Ectodermal cell (in vitro differentiated cells): Measurements from ENCODE around the gene POLD4.

Experiments used
- H3K27ac ChIP-seq: 2 replicates; pipeline ENCODE4 v1.7.0; 2013; ENCODE audit warnings: mild to moderate bottlenecking, low read depth, low read length; ENCODE audit not compliant: insufficient read depth, poor library complexity, severe bottlenecking
- H3K27me3 ChIP-seq: 2 replicates; pipeline ENCODE4 v1.7.0; 2013; ENCODE audit warnings: mild to moderate bottlenecking, low read length; ENCODE audit not compliant: insufficient read depth, control insufficient read depth, poor library complexity, severe bottlenecking
- H3K36me3 ChIP-seq: one replicate; pipeline ENCODE4 v1.7.0; 2013; ENCODE audit warnings: low read length; ENCODE audit not compliant: control insufficient read depth, insufficient read depth
- H3K4me1 ChIP-seq: one replicate; pipeline ENCODE4 v1.7.0; 2013; ENCODE audit warnings: low read length; ENCODE audit not compliant: control insufficient read depth, insufficient read depth
- H3K4me3 ChIP-seq: 2 replicates; pipeline ENCODE4 v1.7.0; 2013; ENCODE audit warnings: low read depth, low read length, control low read depth; ENCODE audit not compliant: insufficient read depth
- H3K9me3 ChIP-seq: 2 replicates; pipeline ENCODE4 v1.7.0; 2013; ENCODE audit warnings: mild to moderate bottlenecking, low read length, moderate library complexity; ENCODE audit not compliant: control insufficient read depth
- WGBS, 2 experiments: methylation state at CpG; one replicate each; pipeline ENCODE4 v1.1.7; 2013; ENCODE audit warnings: missing lambda C conversion rate in 2 of 2; 5-methylcytosine and 5-hydroxymethylcytosine counted together

Gene POLD4

DNA sequence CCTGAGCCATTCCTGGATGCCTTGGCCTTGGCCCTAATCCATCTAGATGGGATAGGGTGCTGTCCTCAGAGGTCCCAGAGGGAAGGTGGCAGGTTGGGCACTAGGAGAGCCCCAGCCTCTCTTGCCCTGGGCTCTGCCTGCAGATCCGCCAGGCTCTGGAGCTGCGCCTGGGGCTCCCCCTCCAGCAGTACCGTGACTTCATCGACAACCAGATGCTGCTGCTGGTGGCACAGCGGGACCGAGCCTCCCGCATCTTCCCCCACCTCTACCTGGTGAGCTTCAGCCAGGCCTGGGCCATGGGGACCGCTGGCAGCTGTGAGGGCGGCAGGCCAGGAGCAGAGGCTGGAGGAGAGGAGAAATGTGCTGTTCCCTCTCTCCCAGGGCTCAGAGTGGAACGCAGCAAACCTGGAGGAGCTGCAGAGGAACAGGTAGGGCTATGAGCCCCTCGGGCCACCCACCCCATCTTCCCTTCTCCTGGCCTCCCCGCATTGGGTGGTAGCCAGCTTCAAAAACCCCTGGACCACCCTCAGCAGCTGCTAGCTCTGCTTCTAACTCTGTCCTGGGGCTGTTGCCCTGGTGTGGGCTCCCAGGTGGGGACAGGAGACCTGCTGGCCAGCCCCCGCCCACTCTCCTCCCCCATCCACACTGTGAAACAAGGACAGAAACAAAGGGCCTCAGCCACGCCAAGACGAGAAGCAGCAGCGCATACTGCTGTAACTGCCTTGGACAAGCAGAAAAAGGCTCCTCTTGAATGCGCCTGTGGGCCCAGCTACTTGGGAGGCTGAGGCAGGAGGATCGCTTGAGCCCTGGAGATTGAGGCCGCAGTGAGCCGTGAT is 45.1 kb downstream of the POLD4 start:
- WGBS, 2 experiments, result 90% methylated on average over 20 of the region's 20 CpGs
- peaks cover 6% of the 10 kb centered on the region for H3K4me1 ChIP-seq
- peaks cover 15% of the 10 kb centered on the region for H3K27me3 ChIP-seq
- no peak overlapping the region for H3K4me3 ChIP-seq
- H3K36me3 ChIP-seq, result no peaks in the 10 kb centered on the region
- no peak overlapping the region for H3K27ac ChIP-seq
- no peaks in the 10 kb centered on the region for H3K9me3 ChIP-seq

DNA sequence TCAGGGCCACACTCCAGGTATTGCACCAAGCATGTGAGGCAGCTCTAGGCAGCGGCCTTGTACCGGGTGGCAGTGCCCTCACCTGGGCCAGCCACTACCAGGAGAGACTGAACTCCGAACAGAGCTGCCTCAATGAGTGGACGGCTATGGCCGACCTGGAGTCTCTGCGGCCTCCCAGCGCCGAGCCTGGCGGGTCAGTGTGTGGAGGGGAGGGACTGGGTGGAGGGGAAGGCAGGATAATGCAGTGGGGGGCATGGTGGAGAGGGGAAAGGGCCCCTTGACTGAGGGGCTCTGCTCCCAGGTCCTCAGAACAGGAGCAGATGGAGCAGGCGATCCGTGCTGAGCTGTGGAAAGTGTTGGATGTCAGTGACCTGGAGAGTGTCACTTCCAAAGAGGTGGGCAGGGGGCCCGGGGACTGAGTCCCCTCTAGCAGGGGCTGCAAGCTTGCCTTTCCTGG is 45.8 kb downstream of the POLD4 start:
- Histone ChIP-seq H3K4me1 (peaks cover 8% of the 10 kb centered on the region), H3K27ac (no peak overlapping the region), H3K9me3 (no peaks in the 10 kb centered on the region), H3K27me3 (peaks cover 19% of the 10 kb centered on the region), H3K36me3 (no peaks in the 10 kb centered on the region), H3K4me3 (no peak overlapping the region)
- WGBS, 2 experiments, result 93 to 95% methylated on average over 12 of the region's 12 CpGs

DNA sequence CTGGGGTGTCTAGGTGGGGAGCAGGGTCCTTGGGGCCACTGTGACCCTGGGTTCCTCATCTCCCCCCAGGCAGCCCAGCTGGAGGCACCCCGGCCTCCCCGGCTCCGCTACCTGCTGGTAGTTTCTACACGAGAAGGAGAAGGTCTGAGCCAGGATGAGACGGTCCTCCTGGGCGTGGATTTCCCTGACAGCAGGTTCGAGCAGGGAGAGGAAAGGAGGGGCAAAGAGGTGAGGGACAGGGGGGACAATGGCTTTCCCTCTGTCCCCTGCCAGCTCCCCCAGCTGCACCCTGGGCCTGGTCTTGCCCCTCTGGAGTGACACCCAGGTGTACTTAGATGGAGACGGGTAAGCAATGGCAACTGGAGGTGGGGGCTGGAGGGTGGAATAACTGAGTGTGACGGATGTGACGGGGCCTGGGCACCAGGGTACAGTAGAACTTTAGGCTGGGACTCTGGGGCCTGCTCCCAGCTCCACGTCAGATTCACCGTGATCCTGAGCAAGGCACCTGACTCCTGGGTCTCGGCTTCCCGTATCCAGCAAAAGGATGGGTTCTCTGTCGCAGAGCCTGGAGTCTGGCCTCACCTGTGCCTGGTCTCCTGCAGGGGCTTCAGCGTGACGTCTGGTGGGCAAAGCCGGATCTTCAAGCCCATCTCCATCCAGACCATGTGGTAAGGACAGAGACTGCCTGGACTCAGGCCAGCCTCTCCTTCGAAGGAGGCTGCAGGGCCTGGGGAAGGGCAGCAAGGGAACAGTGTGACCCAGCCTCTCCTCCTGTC is 46.4 kb downstream of the POLD4 start:
- no peaks in the 10 kb centered on the region for H3K36me3 ChIP-seq
- no peak overlapping the region for H3K4me3 ChIP-seq
- H3K4me1 ChIP-seq, result peaks cover 14% of the 10 kb centered on the region
- no peak overlapping the region for H3K27ac ChIP-seq
- H3K27me3 ChIP-seq, result peaks cover 19% of the 10 kb centered on the region
- 92 to 94% methylated on average over 19 of the region's 19 CpGs for WGBS, 2 experiments
- H3K9me3 ChIP-seq, result no peaks in the 10 kb centered on the region

- Histone ChIP-seq H3K36me3 (no peaks in the 10 kb centered on the region), H3K27me3 (peaks cover 19% of the 10 kb centered on the region), H3K27ac (no peak overlapping the region), H3K4me3 (peak overlapping the region; percentile 50), H3K4me1 (peaks cover 19% of the 10 kb centered on the region), H3K9me3 (no peaks in the 10 kb centered on the region)
- 83 to 84% methylated on average over 14 of the region's 14 CpGs for WGBS, 2 experiments
These were observed 48.7 kb downstream of the POLD4 start for GRCh38 chr11:67304511-67305113.

DNA sequence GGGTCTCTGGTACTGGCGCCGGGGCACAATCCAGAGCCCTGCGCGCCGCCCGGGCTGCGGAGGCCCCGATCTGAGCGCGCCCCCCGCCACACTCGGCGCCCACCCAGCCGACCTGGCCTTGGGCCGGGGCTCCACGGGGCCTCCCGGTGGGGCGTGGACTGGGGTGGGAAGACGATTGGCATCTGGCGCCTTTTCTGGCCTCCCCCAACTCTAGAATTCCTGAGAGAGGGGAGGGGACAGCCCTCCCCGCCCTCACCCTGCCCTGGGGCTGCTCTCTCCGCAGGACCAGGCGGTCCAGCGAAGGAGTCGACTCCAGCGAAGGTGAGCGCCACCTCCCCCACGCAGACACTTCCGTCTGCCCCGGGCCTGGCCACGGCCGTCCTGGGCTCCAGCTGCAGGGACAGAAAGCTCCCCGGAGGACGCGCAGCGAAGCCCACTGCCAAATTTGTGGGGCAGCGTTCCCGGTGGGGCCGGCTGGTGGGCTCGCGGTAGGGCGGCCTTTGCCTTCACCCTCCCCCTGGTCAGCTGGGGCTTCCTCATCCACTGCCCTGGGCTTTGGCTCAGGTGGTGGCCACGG is 49.4 kb downstream of the POLD4 start:
- H3K4me1 ChIP-seq, result peaks cover 19% of the 10 kb centered on the region
- H3K36me3 ChIP-seq, result no peaks in the 10 kb centered on the region
- no peaks in the 10 kb centered on the region for H3K9me3 ChIP-seq
- peaks cover 19% of the 10 kb centered on the region for H3K27me3 ChIP-seq
- no peak overlapping the region for H3K27ac ChIP-seq
- 3% methylated on average over 43 of the region's 43 CpGs for WGBS, 2 experiments
- peak overlapping the region; percentile 50 for H3K4me3 ChIP-seq

- H3K9me3 ChIP-seq, result no peaks in the 10 kb centered on the region
- WGBS, 2 experiments, result 0% methylated on average over 65 of the region's 65 CpGs
- H3K4me1 ChIP-seq, result peaks cover 19% of the 10 kb centered on the region
- H3K27ac ChIP-seq, result peak within 1 kb of the TSS; percentile 16
- H3K27me3 ChIP-seq, result peaks cover 19% of the 10 kb centered on the region
- H3K4me3 ChIP-seq, result peak within 1 kb of the TSS; percentile 50
- no peaks in the 10 kb centered on the region for H3K36me3 ChIP-seq
These were observed 50.1 kb downstream of the POLD4 start, which contains the start of gene SSH3 for GRCh38 chr11:67303132-67303834. Gene SSH3 (plus strand): TSS chr11:67303530. CDS start chr11:67303626, 96 bp downstream.

DNA sequence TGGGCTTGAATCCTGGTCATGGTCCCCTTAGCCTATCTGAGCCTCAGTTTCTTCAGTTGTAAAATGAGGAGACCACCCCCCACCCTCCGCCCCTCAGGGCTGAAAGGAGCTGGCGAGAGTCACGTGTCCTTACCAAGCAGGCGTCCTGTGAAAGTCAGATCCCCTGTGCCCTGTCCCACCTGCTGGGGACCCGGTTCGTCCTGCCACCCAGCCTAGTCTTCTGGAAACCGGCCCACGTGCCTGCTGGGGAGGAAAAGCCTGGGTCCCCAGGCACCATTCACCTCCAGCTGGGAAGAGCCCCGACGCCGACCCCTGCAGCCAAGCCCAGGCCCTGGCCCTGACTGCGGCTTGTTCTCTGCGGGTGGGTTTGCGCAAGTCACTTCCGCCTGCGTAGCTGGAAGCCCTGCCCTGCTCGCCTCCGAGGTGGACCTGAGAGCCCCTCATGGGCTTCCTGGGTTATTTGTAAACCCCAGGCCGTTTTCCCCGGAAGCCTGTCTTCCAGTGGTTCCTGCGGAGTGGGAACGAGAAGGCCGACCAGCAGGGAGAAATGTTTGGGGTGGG is 50.7 kb downstream of the POLD4 start:
- Histone ChIP-seq H3K4me3 (peak overlapping the region; percentile 50), H3K27ac (peak overlapping the region; percentile 16), H3K4me1 (peaks cover 19% of the 10 kb centered on the region), H3K27me3 (peaks cover 19% of the 10 kb centered on the region), H3K9me3 (no peaks in the 10 kb centered on the region), H3K36me3 (no peaks in the 10 kb centered on the region)
- 3 to 4% methylated on average over 23 of the region's 23 CpGs for WGBS, 2 experiments

DNA sequence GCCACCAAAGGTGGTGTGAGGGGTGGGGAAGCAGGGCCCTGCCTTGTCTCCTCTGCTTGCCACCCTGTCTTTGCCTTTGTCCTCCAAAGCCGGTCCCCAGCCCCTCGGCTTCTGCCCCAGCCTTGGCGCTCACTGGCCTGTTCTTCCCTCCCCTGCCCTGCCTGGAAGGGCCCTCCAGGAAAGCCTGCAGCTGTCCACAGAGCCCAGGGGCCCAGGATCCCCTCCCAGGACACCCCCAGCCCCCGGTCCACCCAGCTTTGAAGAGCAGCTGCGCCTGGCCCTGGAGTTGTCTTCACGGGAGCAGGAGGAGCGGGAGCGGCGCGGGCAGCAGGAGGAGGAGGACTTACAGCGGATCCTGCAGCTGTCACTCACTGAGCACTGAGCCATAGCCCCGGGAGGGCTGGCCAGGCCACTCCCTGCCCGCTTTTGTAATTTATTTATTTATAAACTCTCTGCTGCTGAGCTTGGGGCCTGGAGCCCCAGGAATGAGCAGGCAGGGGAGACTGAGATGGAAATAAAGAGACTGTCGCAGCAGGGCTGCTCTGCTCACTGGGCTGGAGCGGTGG is 51.3 kb downstream of the POLD4 start:
- Histone ChIP-seq H3K27me3 (peaks cover 19% of the 10 kb centered on the region), H3K4me3 (peak overlapping the region; percentile 50), H3K36me3 (no peaks in the 10 kb centered on the region), H3K4me1 (peaks cover 19% of the 10 kb centered on the region), H3K9me3 (no peaks in the 10 kb centered on the region), H3K27ac (no peak overlapping the region)
- 13% methylated on average over 15 of the region's 15 CpGs for whole genome bisulfite sequencing, 2 experiments

DNA sequence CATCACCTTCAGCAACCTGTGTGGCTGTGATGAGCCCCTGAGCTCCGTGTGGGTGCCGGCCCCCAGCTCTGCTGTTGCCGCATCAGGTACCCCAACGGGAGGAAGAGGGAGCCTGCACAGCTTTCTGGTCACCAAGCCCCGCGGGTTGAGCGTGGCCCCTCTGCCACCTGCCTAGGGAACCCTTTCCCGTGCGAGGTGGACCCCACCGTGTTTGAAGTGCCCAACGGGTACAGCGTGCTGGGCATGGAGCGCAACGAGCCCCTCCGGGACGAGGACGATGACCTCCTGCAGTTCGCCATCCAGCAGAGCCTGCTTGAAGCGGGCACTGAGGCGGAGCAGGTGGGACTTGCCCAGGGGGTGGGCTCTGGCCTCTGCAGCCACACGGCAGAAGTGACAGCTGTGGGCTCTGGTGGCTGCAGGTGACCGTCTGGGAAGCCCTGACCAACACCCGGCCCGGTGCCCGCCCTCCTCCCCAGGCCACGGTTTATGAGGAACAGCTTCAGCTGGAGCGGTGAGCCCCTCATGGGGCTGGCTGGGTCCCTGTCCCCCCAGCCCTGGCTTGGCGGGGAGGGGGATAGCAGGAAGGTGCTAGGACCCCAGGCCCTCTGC is 51.9 kb downstream of the POLD4 start:
- 91 to 92% methylated on average over 28 of the region's 28 CpGs for WGBS, 2 experiments
- H3K36me3 ChIP-seq, result no peaks in the 10 kb centered on the region
- no peak overlapping the region for H3K4me3 ChIP-seq
- peaks cover 19% of the 10 kb centered on the region for H3K27me3 ChIP-seq
- no peaks in the 10 kb centered on the region for H3K9me3 ChIP-seq
- no peak overlapping the region for H3K27ac ChIP-seq
- H3K4me1 ChIP-seq, result peaks cover 19% of the 10 kb centered on the region
